DND-41 (cell line): ENCODE measurements around the gene MACC1.

Source experiments
- CTCF ChIP-seq: IDR thresholded peaks from 2 replicates; pipeline ENCODE4 v1.5.1; 2012; ENCODE audit warnings: borderline replicate concordance, low read length, moderate library complexity, mild to moderate bottlenecking; ENCODE audit not compliant: poor library complexity, severe bottlenecking; ENCODE audit errors: extremely low read depth
- EZH2 ChIP-seq: IDR thresholded peaks from 3 replicates; pipeline ENCODE4 v1.6.1; 2012; ENCODE audit warnings: borderline replicate concordance, low read depth, mild to moderate bottlenecking, moderate library complexity, low read length, inconsistent platforms; ENCODE audit not compliant: severe bottlenecking

- no peak for TF ChIP-seq CTCF
- no peak for TF ChIP-seq EZH2
Measured at GRCh38 chr7:20237464-20238193, 20.4 kb upstream of the MACC1 start.
